Adrenal gland (tissue), 5 donors: ENCODE results near the gene PTCSC3.

Experiments used
- POLR2A ChIP-seq, 2 donors: fragments of 450-650 bp; IDR thresholded peaks; one replicate each; pipeline ENCODE4 v1.6.1; 2017; ENCODE audit warnings: antibody characterized with exemption in 2 of 2, mild to moderate bottlenecking in 2 of 2, moderate library complexity in 1 of 2
- TF ChIP-seq, protein P1 (sequence below), 6 experiments: fragments of 450-650 bp in 4 of 6; fragments of 200-600 bp in 2 of 6; sonication (generic) in 1 of 6; IDR thresholded peaks; 1 replicate in 5 of 6; 2 replicates in 1 of 6; pipeline versions ENCODE4 v1.5.1 to v1.8.0; 2016 to 2021; ENCODE audit warnings: antibody characterized with exemption in 6 of 6, mild to moderate bottlenecking in 2 of 6, moderate library complexity in 1 of 6
- donor health status: DM: no; HTN: no; CAD: no.

GRCh38 chr14:36097356-36097755, 79.2 kb downstream of the PTCSC3 start:
- TF ChIP-seq POLR2A (IDR thresholded peaks at IDR 0.05), result no peak
- TF ChIP-seq, protein P1, sequence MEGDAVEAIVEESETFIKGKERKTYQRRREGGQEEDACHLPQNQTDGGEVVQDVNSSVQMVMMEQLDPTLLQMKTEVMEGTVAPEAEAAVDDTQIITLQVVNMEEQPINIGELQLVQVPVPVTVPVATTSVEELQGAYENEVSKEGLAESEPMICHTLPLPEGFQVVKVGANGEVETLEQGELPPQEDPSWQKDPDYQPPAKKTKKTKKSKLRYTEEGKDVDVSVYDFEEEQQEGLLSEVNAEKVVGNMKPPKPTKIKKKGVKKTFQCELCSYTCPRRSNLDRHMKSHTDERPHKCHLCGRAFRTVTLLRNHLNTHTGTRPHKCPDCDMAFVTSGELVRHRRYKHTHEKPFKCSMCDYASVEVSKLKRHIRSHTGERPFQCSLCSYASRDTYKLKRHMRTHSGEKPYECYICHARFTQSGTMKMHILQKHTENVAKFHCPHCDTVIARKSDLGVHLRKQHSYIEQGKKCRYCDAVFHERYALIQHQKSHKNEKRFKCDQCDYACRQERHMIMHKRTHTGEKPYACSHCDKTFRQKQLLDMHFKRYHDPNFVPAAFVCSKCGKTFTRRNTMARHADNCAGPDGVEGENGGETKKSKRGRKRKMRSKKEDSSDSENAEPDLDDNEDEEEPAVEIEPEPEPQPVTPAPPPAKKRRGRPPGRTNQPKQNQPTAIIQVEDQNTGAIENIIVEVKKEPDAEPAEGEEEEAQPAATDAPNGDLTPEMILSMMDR (IDR thresholded peaks at IDR 0.05), result no peak
